GM12878 (cell line): ENCODE measurements around the gene POU2F1. TPM values are rescaled to one million over a fixed set of nuclear protein-coding genes. Genes with fewer than 3 reads are reported as not detected.
"Not testable (repeated sequence)": the region's sequence is repeated elsewhere in the genome, so short reads cannot be mapped to it uniquely, and the experiment has no call there.

Source experiments
- ATAC-seq: fragments of 200-7000 bp; cut with Tn5 transposase; 3 replicates; pipeline ENCODE4 v1.9.1; 2020; ENCODE audit warnings: mild to moderate bottlenecking, moderate library complexity
- BruUV-seq: library from RNA; stranded (reverse); fragments of 400-500 nt; replicated peaks from 2 replicates; lab custom pipeline; 2021; lab: Mats Ljungman, UMichigan
- CTCF ChIA-PET: fragments of 300-600 bp; sonication (Branson Sonifier 250); formaldehyde crosslinking; extraction: SDS; loops from one replicate; lab custom pipeline; 2021; ENCODE audit warnings: inconsistent platforms; lab: Yijun Ruan, JAX
- POLR2A ChIA-PET: fragments of 350-600 bp; formaldehyde crosslinking; extraction: SDS; loops from one replicate; lab custom pipeline; 2021; ENCODE audit warnings: inconsistent platforms; lab: Charles Lee
- RAD21 ChIA-PET: fragments of 300-600 bp; sonication (Branson Sonifier 250); formaldehyde crosslinking; loops from one replicate; lab custom pipeline; 2023; ENCODE audit warnings: antibody characterized with exemption; ENCODE audit not compliant: unreplicated experiment; lab: Charles Lee
- SMC1A ChIA-PET: fragments of 300-600 bp; sonication (Branson Sonifier 250); formaldehyde crosslinking; loops from one replicate; lab custom pipeline; 2023; ENCODE audit not compliant: unreplicated experiment, uncharacterized antibody; lab: Charles Lee
- DNase-seq: peaks from one replicate; pipeline ENCODE4 v3.0.0-alpha.2; 2011; ENCODE audit warnings: low read depth, low spot score
- FAIRE-seq: peaks from 3 replicates; lab custom pipeline; 2011; peaks lifted over from hg19 to GRCh38; lab: Jason Lieb, UNC
- H2AFZ ChIP-seq: 2 replicates; pipeline ENCODE4 v1.6.0; 2011; ENCODE audit warnings: low read depth, low read length, control low read depth; ENCODE audit not compliant: control insufficient read depth
- H3K27ac ChIP-seq: 2 replicates; pipeline ENCODE4 v1.5.1; 2011; ENCODE audit warnings: control low read depth; ENCODE audit not compliant: control insufficient read depth, insufficient read depth
- H3K27me3 ChIP-seq, 2 experiments: replicated peaks in 1 of 2; 2 replicates each; pipeline versions ENCODE4 v1.6.0 to v1.6.1; 2011; ENCODE audit warnings: low read length in 1 of 2; ENCODE audit not compliant: control insufficient read depth in 2 of 2, insufficient read depth in 2 of 2
- H3K36me3 ChIP-seq, 2 experiments: 2 replicates each; pipeline ENCODE4 v1.5.1; 2011; ENCODE audit warnings: low read length in 1 of 2; ENCODE audit not compliant: control insufficient read depth in 2 of 2, insufficient read depth in 2 of 2
- H3K4me1 ChIP-seq: 2 replicates; pipeline ENCODE4 v1.6.1; 2011; ENCODE audit warnings: mild to moderate bottlenecking, low read length, moderate library complexity, mixed read lengths; ENCODE audit not compliant: control insufficient read depth, insufficient read depth
- H3K4me2 ChIP-seq: 2 replicates; pipeline ENCODE4 v1.6.0; 2011; ENCODE audit warnings: control low read depth; ENCODE audit not compliant: control insufficient read depth, insufficient read depth
- H3K4me3 ChIP-seq: fragments of 200-600 bp; sonication (generic); 2 replicates; pipeline ENCODE4 v1.5.1; 2016
- H3K79me2 ChIP-seq: 2 replicates; pipeline ENCODE4 v1.6.0; 2011; ENCODE audit warnings: low read length; ENCODE audit not compliant: control insufficient read depth, insufficient read depth
- H3K9ac ChIP-seq: 2 replicates; pipeline ENCODE4 v1.8.0; 2011; ENCODE audit warnings: low read length, control low read depth, mixed read lengths; ENCODE audit not compliant: control insufficient read depth, insufficient read depth
- H3K9me3 ChIP-seq: replicated peaks from 3 replicates; pipeline ENCODE4 v1.5.1; 2011; ENCODE audit warnings: mild to moderate bottlenecking, low read length; ENCODE audit not compliant: control insufficient read depth, insufficient read depth
- H4K20me1 ChIP-seq: 2 replicates; pipeline ENCODE4 v1.6.0; 2011; ENCODE audit not compliant: control insufficient read depth, insufficient read depth
- CREB1 ChIP-seq: IDR thresholded peaks from 2 replicates; pipeline ENCODE4 v1.6.1; 2012; ENCODE audit warnings: low read depth, mild to moderate bottlenecking, inconsistent platforms
- RAD21 ChIP-seq: IDR thresholded peaks from 2 replicates; pipeline ENCODE4 v1.6.1; 2011; ENCODE audit warnings: mild to moderate bottlenecking, low read depth, low read length, moderate library complexity; ENCODE audit not compliant: insufficient read depth
- SREBF2 ChIP-seq: IDR thresholded peaks from 2 replicates; pipeline ENCODE4 v1.6.1; 2012; ENCODE audit warnings: mild to moderate bottlenecking, low read length
- TCF7 ChIP-seq: IDR thresholded peaks from 2 replicates; pipeline ENCODE4 v1.6.1; 2014; ENCODE audit warnings: antibody characterized with exemption, borderline replicate concordance
- WGBS: methylation state at CpG from one replicate; pipeline ENCODE4 v1.1.6; 2016; ENCODE audit warnings: low lambda C conversion rate; ENCODE audit not compliant: insufficient replicate concordance, insufficient coverage; ENCODE audit errors: missing lambda C conversion rate; 5-methylcytosine and 5-hydroxymethylcytosine counted together
- in situ Hi-C: fragments of 300-500 bp; cut with MboI; formaldehyde crosslinking; loops from 9 replicates; pipeline ENCODE4 v1.14.3; 2018; ENCODE audit warnings: mixed read lengths
- intact Hi-C: fragments of 100-400 bp; cut with micrococcal nuclease; formaldehyde crosslinking; loops from one replicate; pipeline ENCODE4 v1.14.2; 2022; ENCODE audit not compliant: unreplicated experiment
- polyA plus RNA-seq, 11 experiments: library from polyadenylated mRNA; depleted of rRNA in 4 of 11; unstranded in 6 of 11; stranded (reverse) in 5 of 11; fragments of >200 nt; fragmentation: Nextera tagmentation in 4 of 11; fragmentation: Illumina TruSeq in 1 of 11; extraction: Ambion mirVana in 4 of 11; extraction: Trizol in 1 of 11; gene quantifications; 1 replicate in 1 of 11; 2 replicates in 10 of 11; pipeline versions ENCODE4 v1.2.1 to v1.2.3, GENCODE V29; 2011 to 2016; ENCODE audit warnings: inconsistent platforms in 2 of 11, missing spikeins in 2 of 11, low read depth in 1 of 11
- total RNA-seq, 4 experiments: library from RNA; depleted of rRNA in 3 of 4; stranded (reverse); fragments of >200 nt in 3 of 4; fragmentation: Illumina TruSeq in 1 of 4; extraction: Trizol in 1 of 4; gene quantifications; 2 replicates each; pipeline versions ENCODE4 v1.2.1 to v1.2.3, GENCODE V29; 2013 to 2021

Gene POU2F1
- total and polyA plus RNA-seq, 10 of the 15 experiments (the other 5 are each of a cell fraction or from before 2014, with no cell fraction given): 2.5 to 21.7 (median 12.5) TPM

- intact Hi-C loops: no loop called here
- CTCF ChIA-PET: interaction anchor here (1.1 to 2.0 kb wide), 4 partner anchors 9 to 289 kb away, joined by 4 to 8 read pairs (median 5); no protein-coding TSS in a partner anchor
- RAD21 ChIA-PET: interaction anchor here (1.1 to 1.2 kb wide), 2 partner anchors 10 to 88 kb away, joined by 3 to 5 read pairs; no protein-coding TSS in a partner anchor
- POLR2A ChIA-PET: interaction anchor here (0.7 to 1.1 kb wide), 4 partner anchors 11 to 21 kb away, joined by 3 read pairs; no protein-coding TSS in a partner anchor
- in situ Hi-C loops: no loop called here
- Histone ChIP-seq H3K4me1 (peaks cover 12% of the 10 kb centered on the region), H3K4me2 (no peak overlapping the region), H3K79me2 (peaks cover 39% of the 10 kb centered on the region), H4K20me1 (no peaks in the 10 kb centered on the region), H3K27me3 (no peaks in the 10 kb centered on the region), H3K27ac (no peak overlapping the region)
- FAIRE-seq: no peak
- 97% methylated on average over 2 of the region's 2 CpGs for WGBS
- SMC1A ChIA-PET: interaction anchor here (1.3 to 6.2 kb wide), 6 partner anchors 10 to 21 kb away, joined by 4 to 73 read pairs (median 20); no protein-coding TSS in a partner anchor
- DNase-seq: no peak
- TF ChIP-seq RAD21: no peak
- TF ChIP-seq CREB1: no peak
- no peak for TF ChIP-seq TCF7
- TF ChIP-seq SREBF2: no peak
- TF ChIP-seq, all 136 proteins: peak for 0
- H3K4me3 ChIP-seq: no peak overlapping the region
- H3K36me3 ChIP-seq: no peaks in the 10 kb centered on the region
- H3K9ac ChIP-seq: no peak overlapping the region
- no peak for ATAC-seq
- H3K9me3 ChIP-seq: no peaks in the 10 kb centered on the region
- BruUV-seq: no TSS peak
- no peak overlapping the region for H2AFZ ChIP-seq
These were observed 23.6 kb downstream of the POU2F1 start for GRCh38 chr1:167244244-167244643.

DNA sequence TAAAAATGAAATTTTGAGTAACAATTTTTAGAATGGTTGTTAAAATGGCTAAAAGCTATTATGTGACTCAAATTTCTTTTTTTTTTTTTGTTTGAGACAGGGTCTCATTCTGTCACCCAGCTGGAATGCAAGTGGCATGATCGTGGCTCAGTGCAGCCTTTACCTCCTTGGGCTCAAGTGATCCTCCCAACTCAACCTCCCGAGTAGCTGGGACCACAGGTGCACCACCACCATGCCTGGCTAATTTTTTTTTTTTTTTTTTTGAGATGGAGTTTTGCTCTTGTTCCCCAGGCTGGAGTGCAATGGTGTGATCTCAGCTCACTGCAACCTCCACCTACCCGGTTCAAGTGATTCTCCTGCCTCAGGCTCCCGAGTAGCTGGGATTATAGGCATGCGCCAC is 24.5 kb downstream of the POU2F1 start:
- in situ Hi-C loops, ATAC-seq, H3K4me3 ChIP-seq, H2AFZ ChIP-seq, H3K36me3 ChIP-seq, H3K27ac ChIP-seq, H3K9me3 ChIP-seq, intact Hi-C loops, H3K9ac ChIP-seq, DNase-seq, FAIRE-seq, H3K27me3 ChIP-seq, H3K4me2 ChIP-seq, BruUV-seq, H4K20me1 ChIP-seq: not testable (repeated sequence)
- POLR2A ChIA-PET: interaction anchor here (0.6 to 2.2 kb wide), 6 partner anchors 13 to 1062 kb away, joined by 3 to 9 read pairs (median 3); partner anchors contain the start of gene POU2F1
- SMC1A ChIA-PET: interaction anchor here (1.3 to 6.2 kb wide), 7 partner anchors 8 to 22 kb away, joined by 4 to 73 read pairs (median 15); no protein-coding TSS in a partner anchor
- CTCF ChIA-PET: interaction anchor here (1.0 to 4.0 kb wide), 9 partner anchors 8 to 288 kb away, joined by 3 to 26 read pairs (median 6); partner anchors contain the start of gene POU2F1
- RAD21 ChIA-PET: interaction anchor here (1.0 to 3.3 kb wide), 8 partner anchors 10 to 210 kb away, joined by 3 to 16 read pairs (median 3); partner anchors contain the start of gene POU2F1
- H3K4me1 ChIP-seq: peaks cover 15% of the 10 kb centered on the region
- H3K79me2 ChIP-seq: peaks cover 41% of the 10 kb centered on the region
- 94% methylated on average over 5 of the region's 5 CpGs for WGBS
